A673 (cell line): ENCODE data around the gene NUP62. TPM values are rescaled to one million over a fixed set of nuclear protein-coding genes. Genes with fewer than 3 reads are reported as not detected.

ENCODE experiments used
- BruUV-seq: library from RNA; stranded (reverse); fragments of 400-500 nt; replicated peaks from 2 replicates; lab custom pipeline; 2021; lab: Mats Ljungman, UMichigan
- CTCF ChIA-PET: fragments of 300-600 bp; sonication (Branson Sonifier 250); formaldehyde crosslinking; loops from one replicate; lab custom pipeline; 2022; ENCODE audit warnings: antibody characterized with exemption; lab: Charles Lee
- POLR2A ChIA-PET: fragments of 300-600 bp; sonication (Branson Sonifier 250); formaldehyde crosslinking; loops from one replicate; lab custom pipeline; 2022; ENCODE audit warnings: antibody characterized with exemption; ENCODE audit not compliant: low non-redundant PET; lab: Charles Lee
- DNase-seq: peaks from one replicate; pipeline ENCODE4 v3.0.0-alpha.2; 2015; ENCODE audit warnings: low spot score
- H3K27ac ChIP-seq: fragments of 200-600 bp; sonication (generic); 2 replicates; pipeline ENCODE4 v1.5.1; 2016; ENCODE audit warnings: mixed run types, low read depth, mild to moderate bottlenecking, mixed read lengths, antibody characterized with exemption, low read length; ENCODE audit not compliant: poor library complexity, severe bottlenecking
- H3K27me3 ChIP-seq: fragments of 200-600 bp; sonication (generic); replicated peaks from 2 replicates; pipeline ENCODE4 v1.6.1; 2017; ENCODE audit warnings: mixed run types, low read depth, mild to moderate bottlenecking, mixed read lengths, antibody characterized with exemption, low read length; ENCODE audit not compliant: insufficient read depth, poor library complexity
- H3K36me3 ChIP-seq: fragments of 200-600 bp; sonication (generic); 2 replicates; pipeline ENCODE4 v1.6.1; 2016; ENCODE audit warnings: mixed run types, mild to moderate bottlenecking, mixed read lengths, antibody characterized with exemption, low read length; ENCODE audit not compliant: insufficient read depth, poor library complexity, severe bottlenecking
- H3K4me1 ChIP-seq: fragments of 200-600 bp; sonication (generic); 2 replicates; pipeline ENCODE4 v1.6.1; 2017; ENCODE audit warnings: mixed run types, mild to moderate bottlenecking, mixed read lengths, antibody characterized with exemption, low read length; ENCODE audit not compliant: insufficient read depth, poor library complexity, severe bottlenecking
- H3K4me3 ChIP-seq: fragments of 200-600 bp; sonication (generic); 2 replicates; pipeline ENCODE4 v1.5.1; 2016; ENCODE audit warnings: low read depth, mixed run types, mild to moderate bottlenecking, mixed read lengths, low read length; ENCODE audit not compliant: poor library complexity, severe bottlenecking
- H3K9me3 ChIP-seq: fragments of 200-600 bp; sonication (generic); 2 replicates; pipeline ENCODE4 v1.6.1; 2016; ENCODE audit warnings: mixed run types, low read depth, mild to moderate bottlenecking, mixed read lengths, antibody characterized with exemption, low read length; ENCODE audit not compliant: poor library complexity, severe bottlenecking
- CTCF ChIP-seq: fragments of 300-800, 200-600 bp; sonication (generic); conservative IDR thresholded peaks from 2 replicates; pipeline ENCODE4 v1.5.1; 2017; ENCODE audit warnings: low read depth, mild to moderate bottlenecking, antibody characterized with exemption, low read length, moderate library complexity, mixed read lengths
- EZH2 ChIP-seq: fragments of 200-600 bp; sonication (generic); IDR thresholded peaks from 2 replicates; pipeline ENCODE4 v1.6.1; 2017; ENCODE audit warnings: borderline replicate concordance, low read depth, mild to moderate bottlenecking, mixed read lengths, antibody characterized with exemption, low read length; ENCODE audit not compliant: poor library complexity, severe bottlenecking
- intact Hi-C: fragments of 100-400 bp; cut with micrococcal nuclease; formaldehyde crosslinking; loops from one replicate; pipeline ENCODE4 v1.10.0; 2022; ENCODE audit not compliant: unreplicated experiment
- total RNA-seq: library from RNA; stranded (reverse); gene quantifications from 2 replicates; pipeline ENCODE4 v1.2.3, GENCODE V29; 2021

Gene NUP62
- total RNA-seq, 1 experiment from 2014 or later, result 98.5 TPM

- CTCF ChIA-PET, result no interaction called here
- DNase-seq, result no peak
- H3K27me3 ChIP-seq, result no peaks in the 10 kb centered on the region
- H3K27ac ChIP-seq, result no peak overlapping the region
- BruUV-seq, result no TSS peak
- TF ChIP-seq EZH2 (no peak), CTCF (no peak)
- H3K9me3 ChIP-seq, result no peaks in the 10 kb centered on the region
- no peak overlapping the region for H3K4me3 ChIP-seq
- POLR2A ChIA-PET, result no interaction called here
- no peaks in the 10 kb centered on the region for H3K36me3 ChIP-seq
- no peaks in the 10 kb centered on the region for H3K4me1 ChIP-seq
- intact Hi-C loops, result no loop called here
Measured at GRCh38 chr19:49954092-49954829, 25.0 kb upstream of the NUP62 start.

GRCh38 chr19:49953416-49953815, 24.1 kb upstream of the NUP62 start:
- Histone ChIP-seq H3K4me1 (no peaks in the 10 kb centered on the region), H3K9me3 (no peaks in the 10 kb centered on the region), H3K36me3 (no peaks in the 10 kb centered on the region), H3K4me3 (no peak overlapping the region), H3K27me3 (no peaks in the 10 kb centered on the region), H3K27ac (no peak overlapping the region)
- DNase-seq, result no peak
- TF ChIP-seq CTCF (no peak), EZH2 (no peak)
- BruUV-seq, result no TSS peak
- intact Hi-C loops, result no loop called here
- ChIA-PET POLR2A (no interaction called here), CTCF (no interaction called here)

GRCh38 chr19:49952906-49953305, 23.6 kb upstream of the NUP62 start:
- Histone ChIP-seq H3K4me1 (no peaks in the 10 kb centered on the region), H3K27ac (no peak overlapping the region), H3K27me3 (no peaks in the 10 kb centered on the region), H3K9me3 (no peaks in the 10 kb centered on the region), H3K36me3 (no peaks in the 10 kb centered on the region), H3K4me3 (no peak overlapping the region)
- POLR2A ChIA-PET, result no interaction called here
- no TSS peak for BruUV-seq
- intact Hi-C loops, result no loop called here
- CTCF ChIA-PET, result no interaction called here
- DNase-seq, result no peak
- TF ChIP-seq EZH2 (no peak), CTCF (no peak)
